ENCODE measurements around the gene ARSG.

ARSG gene

GRCh38 chr17:68456339-68457167 lies 165.3 kb downstream of the ARSG start:
- no peak for DNase-seq

GRCh38 chr17:68457168-68457538 lies 165.9 kb downstream of the ARSG start, which contains the start of gene WIPI1:
Gene WIPI1, minus strand, starts transcription at chr17:68457496. Its CDS starts 75 bp downstream, at chr17:68457421.
- DNase-seq, result no peak

GRCh38 chr17:68457539-68458259 lies 166.4 kb downstream of the ARSG start:
- DNase-seq, result peak; percentile 99

- no peak for DNase-seq
These were observed 167.2 kb downstream of the ARSG start for GRCh38 chr17:68458260-68459036.

- no peak for DNase-seq
These were observed 167.8 kb downstream of the ARSG start for GRCh38 chr17:68459037-68459639.

- no peak for DNase-seq
These were observed 168.9 kb downstream of the ARSG start for GRCh38 chr17:68460146-68460545.

- peak; percentile 70 for DNase-seq
These were observed 169.4 kb downstream of the ARSG start for GRCh38 chr17:68460715-68461114.

GRCh38 chr17:68461122-68461539 lies 169.8 kb downstream of the ARSG start:
- no peak for DNase-seq

GRCh38 chr17:68461589-68461988 lies 170.3 kb downstream of the ARSG start:
- DNase-seq, result no peak

- DNase-seq, result peak; percentile 70
These were observed 171.3 kb downstream of the ARSG start for GRCh38 chr17:68462381-68463210.

- no peak for DNase-seq
These were observed 172.1 kb downstream of the ARSG start for GRCh38 chr17:68463211-68464019.

GRCh38 chr17:68468334-68468733 lies 177.0 kb downstream of the ARSG start:
- DNase-seq, result no peak

- DNase-seq, result no peak
These were observed 177.5 kb downstream of the ARSG start for GRCh38 chr17:68468788-68469187.
